SK-N-DZ (cell line): ENCODE data around the gene PAXX.

Experiments used
- DNase-seq: peaks from one replicate; pipeline ENCODE4 v3.0.0-alpha.2; 2015; ENCODE audit warnings: low spot score

Gene PAXX

DNA sequence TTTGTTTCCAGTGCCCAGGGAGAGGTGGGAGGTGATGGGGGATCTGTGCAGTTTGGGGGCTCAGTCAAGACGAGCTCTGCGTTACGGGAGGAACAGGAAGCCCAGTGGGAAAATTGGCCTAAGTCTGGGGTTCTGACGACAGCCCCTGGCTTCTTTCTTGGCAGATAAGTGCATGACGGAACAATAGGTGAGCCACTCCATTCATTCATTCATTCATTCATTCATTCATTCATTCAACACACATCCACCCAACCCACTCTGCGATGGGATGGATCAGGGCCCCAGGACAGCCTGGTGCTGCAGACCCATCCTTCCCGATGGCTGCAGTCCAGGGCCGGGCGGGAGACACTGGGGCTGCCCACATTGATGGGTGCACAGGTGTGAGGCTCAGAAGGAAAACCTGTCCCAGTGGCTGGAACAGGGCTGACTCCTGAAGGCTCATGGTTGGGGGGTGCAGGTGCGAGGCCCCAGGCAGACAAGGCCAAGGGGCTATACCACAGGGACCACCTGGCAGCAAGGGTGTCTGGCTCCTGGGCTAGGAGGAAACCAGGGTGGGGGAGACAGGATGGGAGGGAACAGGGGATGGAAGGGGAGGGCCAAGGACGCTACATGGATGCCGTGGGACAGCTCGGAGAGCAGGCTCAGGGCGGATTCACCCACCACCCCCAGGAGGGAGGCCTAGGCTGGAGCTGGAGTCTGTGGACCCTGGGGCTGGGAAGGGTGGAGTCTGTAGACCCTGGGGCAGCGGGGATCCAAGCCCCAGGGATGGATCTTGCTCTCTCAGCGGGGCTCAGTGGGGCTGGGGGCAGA is 11.3 kb upstream of the PAXX start:
- no peak for DNase-seq

DNA sequence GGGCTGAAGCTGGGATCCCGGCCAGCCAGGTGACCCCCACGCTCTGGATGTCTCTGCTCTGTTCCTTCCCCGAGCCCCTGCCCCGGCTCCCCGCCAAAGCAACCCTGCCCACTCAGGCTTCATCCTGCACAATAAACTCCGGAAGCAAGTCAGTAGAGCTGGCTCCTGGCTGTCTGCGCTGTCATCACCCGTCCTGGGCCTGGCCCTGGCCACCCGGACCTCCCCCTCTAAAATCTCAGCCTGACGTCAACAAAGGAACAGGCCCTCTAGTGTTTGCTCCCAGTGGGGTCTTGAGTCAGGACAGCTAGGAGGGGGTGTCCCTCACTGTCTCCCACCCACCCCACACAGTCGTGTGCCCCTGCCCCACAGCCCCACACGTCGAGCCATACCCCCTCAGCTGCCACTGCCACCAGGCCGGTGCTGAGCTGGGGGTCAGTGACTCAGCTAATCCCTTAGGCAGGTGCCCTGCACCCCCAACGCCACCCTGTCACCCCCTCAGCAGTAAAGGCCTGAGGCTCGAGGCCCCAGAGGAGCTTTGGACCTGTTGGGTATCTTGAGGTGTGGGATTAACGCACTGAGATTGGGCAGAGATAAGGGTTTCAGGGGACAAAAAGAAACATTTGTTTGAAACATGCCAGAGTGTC is 10.5 kb upstream of the PAXX start:
- no peak for DNase-seq

DNA sequence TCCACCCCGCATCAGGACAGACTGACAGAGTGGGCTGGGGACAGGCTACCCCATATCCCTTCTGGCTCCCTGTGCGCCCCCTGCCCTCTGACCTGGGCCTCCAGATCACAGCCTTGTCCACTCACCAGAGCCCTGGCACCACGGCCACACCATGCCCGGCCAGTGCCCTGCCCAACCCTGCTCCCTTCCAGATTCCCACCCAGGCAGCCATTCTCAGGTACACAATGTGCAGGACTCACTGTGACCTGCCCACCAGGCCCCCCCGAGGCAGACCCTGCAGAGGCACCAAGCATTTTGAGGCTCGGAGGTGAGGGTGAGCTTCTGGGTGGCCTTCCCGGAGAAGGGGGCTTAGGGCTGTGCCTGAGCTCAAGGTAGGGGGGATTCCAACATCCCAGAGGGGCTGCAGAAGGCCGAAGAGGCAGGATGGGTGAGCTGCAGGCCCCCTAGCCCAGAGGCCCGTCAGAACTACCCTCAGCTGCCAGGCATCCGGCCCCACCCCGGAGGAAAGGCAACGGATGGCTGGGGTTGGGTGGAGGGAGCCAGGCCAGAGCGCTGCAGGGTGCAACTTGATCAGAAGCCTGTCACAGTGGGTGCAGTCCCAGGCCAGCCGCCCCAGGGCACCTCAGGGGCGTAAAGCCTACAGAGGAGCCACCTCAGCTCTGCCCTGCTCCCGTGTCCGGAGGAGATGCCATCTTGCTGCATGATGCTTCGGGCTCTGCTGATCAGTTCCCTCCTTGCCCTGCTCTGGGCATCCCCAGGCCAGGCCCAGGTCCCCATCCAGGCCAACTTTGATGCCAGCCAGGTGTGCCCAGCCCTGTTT is 9.8 kb upstream of the PAXX start, which contains the start of gene LCNL1:
TSS of gene LCNL1 (plus strand) at position 762 of the 820 bp plus-strand sequence. CDS start 594 bp downstream, outside the sequence.
- DNase-seq = no peak

DNA sequence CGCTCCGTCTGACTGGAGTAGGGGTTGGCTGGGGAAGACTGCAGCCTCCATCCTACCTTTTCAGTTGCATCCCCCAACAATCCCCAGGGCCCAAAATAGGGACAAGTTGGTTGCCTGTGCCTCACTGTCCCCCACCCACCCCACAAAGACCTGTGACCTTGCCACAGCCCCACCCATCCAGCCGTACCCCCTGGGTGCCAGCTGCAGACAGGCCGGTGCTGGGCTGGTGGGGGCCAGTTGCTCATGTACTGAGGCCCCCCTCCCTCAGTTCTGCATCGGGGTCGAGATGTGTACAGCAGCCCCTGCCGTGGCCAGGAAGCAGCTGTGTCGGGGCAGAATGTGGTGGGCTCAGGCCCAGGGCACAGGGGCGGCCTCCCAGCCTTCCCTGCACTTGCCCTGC is 9.1 kb upstream of the PAXX start:
- DNase-seq = no peak

DNA sequence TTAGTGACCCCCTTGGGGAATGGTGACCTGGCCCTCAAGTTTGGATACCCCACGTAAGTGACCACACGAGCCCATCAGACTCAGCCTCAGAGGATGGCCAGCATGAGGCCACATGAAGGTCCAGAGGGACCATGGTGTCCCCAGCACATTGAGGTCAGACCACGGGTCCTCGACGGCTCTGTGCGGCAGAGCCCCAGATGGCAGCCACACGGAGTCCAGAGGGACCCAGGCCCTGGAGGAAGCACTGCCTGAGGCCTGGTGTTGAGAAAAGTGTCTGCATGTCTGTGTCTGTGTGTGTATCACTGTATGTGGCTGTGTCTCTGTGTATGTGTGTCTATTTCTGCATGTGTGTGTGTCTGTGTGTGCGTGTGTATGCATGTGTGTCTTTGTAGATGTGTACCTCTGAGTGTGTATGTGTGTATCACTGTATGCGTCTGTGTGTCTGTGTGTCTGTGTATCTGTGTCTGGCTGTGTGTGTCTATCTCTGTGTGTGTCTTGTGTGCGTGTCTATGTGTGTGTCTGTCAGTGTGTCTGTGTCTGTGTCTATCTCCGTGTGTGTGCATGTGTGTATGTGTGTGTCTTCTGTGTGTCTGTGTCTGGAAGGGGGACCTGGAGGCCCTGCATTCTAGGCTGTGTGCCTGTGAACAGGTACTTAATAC is 8.4 kb upstream of the PAXX start:
- DNase-seq = no peak

DNA sequence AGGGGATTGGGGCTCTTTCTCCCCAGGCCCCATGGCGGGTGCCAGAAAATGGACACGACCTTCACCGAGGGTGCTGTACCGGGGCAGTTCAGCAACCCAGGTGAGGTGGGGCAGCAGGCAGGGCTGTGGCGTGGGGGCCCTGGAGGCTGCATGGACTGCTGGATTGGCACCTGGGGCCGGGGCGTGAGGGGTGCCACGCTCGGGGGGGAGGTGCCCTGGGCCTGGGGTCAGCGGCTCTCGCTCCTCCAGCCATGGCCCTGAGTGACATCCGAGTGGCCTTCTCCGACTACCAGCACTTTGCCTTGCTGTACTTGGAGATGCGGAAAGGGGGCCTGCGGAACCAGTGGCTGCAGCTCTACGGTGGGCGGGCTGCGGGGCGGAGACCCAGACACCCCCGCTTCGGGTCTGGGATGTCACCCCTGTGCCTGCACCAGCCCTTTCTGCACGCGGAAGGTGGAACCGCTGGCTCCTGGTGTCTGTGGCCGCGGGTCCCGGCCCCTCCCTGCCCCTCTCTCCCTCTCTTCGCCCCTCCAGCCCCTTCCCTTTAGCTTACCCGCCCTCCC is 7.7 kb upstream of the PAXX start:
- no peak for DNase-seq

DNA sequence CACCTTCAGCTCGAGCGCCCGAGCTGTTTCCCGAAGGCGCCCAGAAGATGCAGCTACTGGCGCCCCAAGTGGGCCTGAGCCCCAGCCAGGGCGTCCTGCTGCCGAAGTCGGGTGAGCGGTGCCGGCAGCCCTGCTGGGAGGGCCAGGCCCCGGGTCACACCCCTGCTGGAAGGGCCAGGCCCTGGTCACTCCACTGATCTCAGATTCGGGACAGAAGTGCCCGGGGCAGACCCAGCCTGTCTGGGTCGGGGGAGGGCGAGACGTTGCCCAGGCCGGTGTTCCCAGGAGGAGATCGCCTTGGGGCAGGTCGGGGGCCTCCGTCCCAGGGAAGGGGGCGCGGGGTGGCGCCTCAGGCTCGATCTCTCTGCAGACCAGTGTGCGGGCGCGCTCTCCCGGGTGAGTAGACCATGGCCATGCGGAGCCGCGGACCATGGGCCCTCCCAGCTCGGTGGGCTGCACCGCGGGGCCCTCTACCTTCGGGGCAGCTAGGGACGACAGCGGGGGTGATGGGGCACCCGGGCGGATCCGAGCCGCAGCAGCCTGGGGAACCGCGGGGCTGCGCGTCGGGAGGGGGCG is 7.1 kb upstream of the PAXX start:
- DNase-seq = no peak

DNA sequence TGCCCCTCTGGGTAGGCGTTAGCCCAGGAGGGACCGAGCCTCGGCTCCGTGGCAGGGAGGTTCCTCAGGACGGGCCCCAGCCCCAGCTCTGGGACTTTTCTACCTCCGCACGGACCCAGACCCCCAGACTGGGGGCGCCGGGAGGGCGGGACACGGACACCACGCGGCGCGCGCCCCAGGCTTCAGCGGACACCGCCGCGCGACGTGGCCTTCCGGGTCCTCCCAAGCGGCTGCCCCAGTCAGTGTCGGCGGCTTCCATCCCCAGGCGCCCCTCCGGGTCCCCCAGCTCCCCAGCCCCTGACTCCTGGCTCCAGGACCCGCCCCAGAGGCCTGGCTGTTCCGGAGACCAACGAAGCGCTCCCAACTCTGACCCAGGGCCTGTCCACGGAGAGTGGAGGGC is 6.4 kb upstream of the PAXX start:
- DNase-seq = no peak

DNA sequence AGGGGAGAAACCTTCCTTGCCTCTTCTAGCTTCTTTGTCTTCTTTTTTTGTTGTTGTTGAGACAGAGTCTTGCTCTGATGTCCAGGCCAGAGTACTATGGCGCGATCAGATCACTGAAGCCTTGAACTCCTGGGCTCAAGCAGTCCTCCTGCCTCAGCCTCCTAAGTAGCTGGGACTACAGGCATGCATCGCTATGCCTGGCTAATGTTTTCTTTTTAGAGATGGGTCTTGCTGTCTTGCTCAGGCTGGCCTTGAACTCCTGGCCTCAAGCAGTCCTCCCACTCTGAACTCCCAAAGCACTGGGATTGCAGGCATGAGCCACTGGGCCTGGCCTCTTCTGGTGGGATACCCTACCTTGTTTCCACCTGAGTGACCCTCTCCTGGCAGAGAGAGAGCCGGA is 3.4 kb upstream of the PAXX start:
- DNase-seq = no peak

DNA sequence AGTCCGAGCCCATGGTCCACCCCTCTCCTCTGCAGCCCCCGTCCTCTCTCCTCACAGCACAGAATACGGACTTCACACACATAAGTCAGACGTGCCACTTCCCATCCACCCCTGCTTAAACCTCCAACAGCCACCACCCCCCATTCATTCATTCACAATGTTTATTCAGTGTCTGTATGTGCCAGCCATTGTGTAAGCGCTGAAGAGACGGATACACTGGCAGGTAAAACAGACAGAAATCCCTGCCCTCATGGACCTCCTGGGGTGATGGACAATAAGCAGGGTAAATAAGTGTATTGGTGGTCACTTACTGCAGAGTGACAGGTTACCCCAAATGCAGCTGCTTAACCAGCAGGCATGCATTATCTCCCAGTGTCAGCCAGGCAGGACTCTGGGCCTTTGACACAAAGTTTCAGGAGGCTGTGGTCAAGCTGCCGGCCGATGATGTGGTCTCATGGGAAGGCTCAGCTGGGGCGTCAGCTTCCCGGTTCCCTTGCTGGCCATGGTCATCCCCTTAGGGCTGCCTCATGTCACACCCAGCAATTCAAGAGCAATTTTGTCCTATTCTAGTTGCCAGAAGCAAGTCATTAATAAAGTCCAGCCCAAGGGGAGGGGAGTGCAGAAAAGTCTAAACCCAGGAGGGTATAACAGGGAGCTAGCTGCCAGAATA is 1.8 kb upstream of the PAXX start:
- no peak for DNase-seq

DNA sequence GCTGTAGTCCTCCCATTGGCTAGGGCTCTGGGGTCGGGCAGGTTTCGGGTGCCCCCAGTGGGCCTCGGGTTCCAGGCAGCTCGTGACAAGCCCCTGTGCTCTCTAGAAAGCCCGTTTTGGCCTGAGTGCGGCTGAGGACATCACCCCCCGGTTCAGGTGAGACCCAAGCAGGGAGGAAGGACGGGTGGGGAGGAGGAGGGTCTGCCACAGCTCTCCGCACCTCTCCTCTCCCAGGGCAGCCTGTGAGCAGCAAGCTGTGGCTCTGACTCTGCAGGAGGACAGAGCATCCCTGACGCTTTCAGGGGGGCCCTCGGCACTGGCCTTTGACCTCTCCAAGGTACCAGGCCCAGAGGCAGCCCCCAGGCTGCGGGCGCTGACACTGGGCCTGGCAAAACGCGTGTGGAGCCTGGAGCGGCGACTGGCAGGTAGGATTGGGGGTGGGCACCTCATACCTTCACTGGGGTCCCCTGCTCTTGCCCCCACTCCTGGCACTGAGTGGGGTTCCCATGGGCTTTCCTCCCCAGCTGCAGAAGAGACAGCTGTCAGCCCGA is 672 bp downstream of the PAXX start:
- DNase-seq = no peak

DNA sequence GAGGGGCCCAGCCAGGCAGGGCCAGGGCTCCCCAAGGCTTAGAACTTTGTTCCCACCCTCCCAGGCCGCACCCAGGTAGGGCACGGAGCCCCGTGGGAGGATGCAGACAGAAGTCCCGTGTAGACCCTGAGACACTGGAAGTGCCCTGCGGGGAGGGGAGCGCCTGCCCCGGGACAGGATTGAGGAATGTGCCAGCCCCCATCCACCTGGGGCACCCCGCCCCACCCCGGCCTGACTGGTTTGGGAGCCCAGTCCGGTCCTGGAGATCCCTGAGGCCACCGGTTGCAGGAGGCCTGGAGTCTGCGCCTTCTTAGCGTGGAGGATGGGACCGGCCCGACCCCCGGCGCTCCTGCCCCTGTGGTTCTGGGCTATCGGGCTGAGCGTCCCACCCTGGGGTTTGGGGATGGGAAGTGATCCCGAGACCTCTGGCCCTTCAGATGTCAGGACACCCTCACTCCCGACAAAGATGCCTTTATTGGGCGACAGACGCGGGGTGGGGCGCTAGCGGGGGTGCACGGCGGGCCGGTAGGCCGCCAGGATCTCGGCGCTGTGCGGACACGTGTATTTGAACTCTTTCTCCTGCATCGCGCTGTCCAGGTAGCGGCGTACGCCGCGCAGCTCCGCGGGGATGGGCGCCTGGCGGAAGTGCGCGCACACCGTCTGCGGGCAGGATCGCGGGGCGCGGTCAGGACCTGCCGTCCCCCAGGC is 2.1 kb downstream of the PAXX start:
- no peak for DNase-seq

DNA sequence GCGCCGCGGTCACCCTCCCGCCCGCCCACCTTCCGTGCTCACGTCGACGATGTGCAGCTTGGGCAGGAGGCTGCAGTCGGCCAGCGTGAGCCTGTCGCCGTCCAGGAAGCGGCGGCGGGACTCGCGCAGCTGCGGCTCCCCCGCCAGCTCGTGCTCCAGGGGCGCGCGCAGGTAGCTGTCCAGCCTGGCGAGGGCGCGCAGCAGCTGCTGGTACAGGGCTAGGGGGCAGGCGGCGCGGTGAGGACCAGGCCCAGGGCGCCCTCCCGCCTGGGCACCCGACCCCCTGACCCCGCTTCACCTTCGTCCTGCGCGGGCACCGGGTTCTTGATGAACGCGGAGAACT is 2.6 kb downstream of the PAXX start:
- no peak for DNase-seq

DNA sequence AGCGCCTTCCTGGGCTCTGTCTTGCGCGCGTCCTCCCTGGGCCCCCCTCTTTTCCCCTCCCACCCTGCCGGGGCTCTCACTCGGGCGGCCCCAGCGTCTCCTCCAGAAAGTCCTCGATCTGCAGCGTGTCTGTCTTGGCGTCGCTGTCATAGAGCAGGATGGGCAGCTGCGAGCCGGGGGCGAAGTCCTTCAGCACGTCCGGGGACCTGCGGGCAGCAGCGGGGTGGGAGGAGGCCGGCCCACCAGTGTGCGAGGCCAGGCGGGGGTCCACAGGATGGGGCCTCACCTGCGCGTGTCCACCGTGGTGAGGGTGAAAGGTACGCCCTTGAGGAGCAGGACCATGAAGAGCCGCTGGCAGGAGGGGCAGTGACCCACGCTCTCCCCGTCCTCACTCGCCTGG is 3.1 kb downstream of the PAXX start:
- no peak for DNase-seq

DNA sequence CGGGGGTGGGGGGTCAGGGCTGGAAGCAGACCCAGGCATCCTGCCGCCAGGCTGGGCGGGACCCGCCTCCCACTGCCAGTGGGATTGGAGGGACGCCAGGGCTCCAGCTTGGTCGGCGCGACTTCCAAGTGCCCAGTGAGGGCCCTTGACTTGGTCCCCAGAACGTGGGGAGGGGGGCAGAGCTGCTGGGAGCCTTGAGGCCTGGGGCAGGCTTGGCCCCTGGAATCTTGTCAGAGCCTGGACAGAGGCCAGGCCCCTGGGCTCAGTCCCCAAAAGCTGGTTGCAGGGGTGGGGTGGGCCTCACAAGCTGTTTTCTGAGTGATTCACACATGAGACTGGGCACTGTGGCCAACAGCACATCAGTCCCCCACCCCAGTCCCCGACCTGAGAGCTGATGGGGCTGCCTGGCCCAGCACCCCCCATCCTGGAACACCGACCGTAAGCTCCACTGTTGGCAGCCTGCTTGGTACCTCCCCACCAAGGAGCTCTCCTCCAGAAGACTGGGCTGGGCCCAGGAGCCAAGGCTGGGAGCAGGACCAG is 3.6 kb downstream of the PAXX start:
- DNase-seq = no peak

DNA sequence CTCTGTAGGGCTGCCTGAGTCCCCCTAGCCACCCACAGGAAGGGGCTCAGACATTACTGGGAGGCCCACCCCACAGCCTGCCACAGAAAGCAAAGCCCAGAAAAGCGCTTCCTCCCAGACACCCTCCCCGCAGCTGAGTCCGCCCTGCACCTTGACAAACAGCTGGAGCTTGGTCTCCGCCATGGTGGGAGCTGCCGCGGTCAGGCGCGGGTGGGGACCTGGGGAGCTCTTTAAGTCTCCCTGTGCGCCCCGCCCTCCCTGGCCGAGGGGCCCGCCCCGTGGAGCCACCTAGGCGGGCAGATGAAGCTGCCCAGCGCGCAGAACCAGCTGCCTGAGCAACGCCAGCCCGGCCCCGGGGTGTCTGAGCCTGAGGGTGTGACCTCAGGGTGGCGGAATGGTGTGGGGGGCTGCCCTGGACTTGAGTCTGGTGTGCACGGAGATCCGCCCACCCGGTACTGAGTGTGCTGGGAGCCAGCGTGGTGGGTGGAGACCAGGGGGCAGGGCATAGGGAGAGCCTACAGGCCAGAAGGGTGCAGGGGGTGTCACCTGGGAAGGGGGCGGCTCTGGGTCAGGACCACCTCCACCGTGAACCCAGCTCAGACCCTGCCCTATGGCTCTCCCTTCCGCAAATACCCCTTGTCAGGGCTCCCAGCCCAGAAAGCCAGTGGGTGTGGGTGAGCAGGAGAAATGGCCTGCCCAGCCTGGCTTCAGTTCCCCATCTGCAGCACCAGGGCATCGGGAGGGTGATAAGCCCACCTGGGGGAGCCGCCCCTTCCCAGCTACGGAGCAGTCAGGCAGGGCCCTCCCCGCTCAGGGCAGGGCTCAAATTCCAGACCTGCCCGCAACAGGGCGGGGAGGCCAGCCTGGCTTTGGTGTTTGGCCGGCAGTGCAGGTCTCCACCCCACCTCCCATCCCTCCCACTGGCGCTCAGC is 4.4 kb downstream of the PAXX start, which contains the start of gene CLIC3:
TSS of gene CLIC3 (minus strand) at position 208 of the 932 bp plus-strand sequence. CDS start at position 183, 25 bp downstream.
- no peak for DNase-seq

DNA sequence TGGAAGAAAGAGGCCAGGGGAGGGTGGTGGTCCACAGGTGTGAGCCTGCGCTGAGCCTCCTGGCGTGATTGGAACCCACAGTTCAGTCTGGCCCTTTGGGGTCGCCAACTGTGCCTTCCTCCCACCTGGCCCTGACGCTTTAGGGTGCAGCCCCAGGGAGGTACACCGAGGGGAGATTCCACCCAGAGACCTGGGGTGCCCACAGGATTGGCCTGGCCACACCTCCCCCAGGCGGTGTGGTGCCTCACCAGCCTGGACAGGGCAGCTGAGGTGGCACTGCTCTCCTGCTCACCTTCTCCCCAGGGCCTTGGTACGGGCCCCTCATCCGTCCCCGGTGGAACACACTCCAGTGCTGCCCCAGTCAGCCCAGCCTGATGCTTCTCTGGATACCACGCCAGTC is 5.1 kb downstream of the PAXX start:
- DNase-seq = no peak

DNA sequence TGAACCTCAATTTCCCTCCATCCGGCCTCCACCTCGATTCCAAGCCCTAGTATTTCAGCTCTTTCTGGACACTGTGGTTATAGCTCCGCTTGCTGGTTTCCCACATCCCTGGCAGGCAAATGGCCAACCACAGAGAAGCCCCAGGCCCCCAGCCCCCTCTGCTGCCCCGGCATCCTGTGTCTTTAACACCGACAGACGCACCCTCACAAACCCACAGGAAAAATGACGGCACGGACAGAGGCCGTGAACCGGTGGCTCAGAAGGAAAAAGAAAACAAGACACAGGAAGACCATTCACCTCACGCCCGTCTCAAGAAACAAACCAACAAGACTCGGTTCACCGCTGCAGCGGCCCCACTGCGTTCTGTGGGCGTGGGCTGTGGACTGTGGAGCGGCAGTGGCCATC is 5.6 kb downstream of the PAXX start:
- no peak for DNase-seq
